Activated CD4-positive, alpha-beta T cell treated with anti-CD3 and anti-CD28 coated beads, Interleukin-2, amount 50 U/mL, for 1 hour (primary cell): ENCODE data around the gene CHRD.
"Not testable (repeated sequence)": the region's sequence is repeated elsewhere in the genome, so short reads cannot be mapped to it uniquely, and the experiment has no call there.

Source experiments
- DNase-seq: peaks from one replicate; pipeline ENCODE4 v3.0.0-alpha.2; 2020

The CHRD gene

DNA sequence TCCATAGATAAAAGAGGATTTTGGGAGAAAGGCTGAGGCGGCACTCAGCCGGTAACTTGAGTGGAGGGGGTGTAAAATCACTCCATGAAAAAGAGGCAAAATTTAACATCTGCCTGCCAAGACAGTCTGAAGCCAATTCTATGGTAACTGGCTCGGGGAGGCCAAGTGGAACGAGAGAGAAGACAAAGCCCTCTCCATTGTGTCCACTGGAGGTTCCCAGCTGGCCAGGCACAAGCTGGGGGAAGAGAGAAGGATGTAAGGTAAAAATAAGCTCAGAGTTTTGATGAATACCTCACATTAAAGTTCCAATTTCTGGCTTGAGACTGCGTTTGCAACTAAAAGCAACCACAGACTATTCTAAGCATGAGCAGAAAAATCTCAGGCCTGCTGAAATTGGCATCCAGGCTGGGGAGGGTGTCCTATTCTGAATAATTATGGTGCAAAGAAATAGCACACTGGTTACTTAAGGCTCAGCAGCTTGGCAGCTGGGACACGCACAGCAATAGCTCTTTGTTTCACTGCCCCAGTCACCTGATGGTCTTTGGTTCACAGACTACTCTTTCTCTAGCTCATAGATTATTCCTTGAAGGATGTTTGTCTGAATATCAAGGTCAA lies 48.8 kb downstream of the CHRD start:
- no peak for DNase-seq

DNA sequence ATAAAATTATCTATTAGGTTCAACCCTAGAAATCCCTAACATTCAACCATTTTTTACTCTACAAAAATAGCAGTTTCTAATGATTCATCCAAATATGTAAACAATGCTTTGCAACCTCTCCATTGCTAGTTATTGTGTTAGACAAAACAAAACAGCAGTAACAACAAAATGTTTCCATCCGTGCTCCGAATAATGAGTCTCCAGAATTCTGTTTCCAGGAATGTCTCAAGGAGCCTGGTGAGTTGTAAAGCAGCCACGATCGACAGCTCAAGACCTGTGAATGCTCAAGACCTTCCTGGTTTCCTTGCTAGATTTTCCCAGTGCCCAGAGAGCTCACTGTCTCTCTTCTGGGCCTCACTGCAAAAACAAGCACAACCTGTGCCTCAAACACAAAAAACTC lies 49.9 kb downstream of the CHRD start:
- no peak for DNase-seq

DNA sequence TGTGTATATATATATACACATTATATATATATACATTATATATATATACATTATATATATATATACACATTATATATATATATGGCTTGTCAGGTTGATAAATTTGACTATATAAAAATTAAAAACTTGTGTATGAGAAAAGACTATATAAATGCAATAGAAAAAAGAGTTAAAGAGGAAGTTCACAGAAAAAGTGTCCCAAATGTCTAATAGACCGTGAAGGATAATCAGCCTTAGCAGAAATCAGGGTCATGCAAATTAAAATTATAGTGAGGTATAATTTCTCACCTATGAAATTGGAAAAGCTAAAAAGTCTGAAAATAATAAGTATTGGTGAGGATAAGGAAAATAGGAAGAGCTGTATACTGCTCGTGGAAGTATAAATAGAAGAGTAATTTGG lies 51.1 kb downstream of the CHRD start:
- DNase-seq: no peak

DNA sequence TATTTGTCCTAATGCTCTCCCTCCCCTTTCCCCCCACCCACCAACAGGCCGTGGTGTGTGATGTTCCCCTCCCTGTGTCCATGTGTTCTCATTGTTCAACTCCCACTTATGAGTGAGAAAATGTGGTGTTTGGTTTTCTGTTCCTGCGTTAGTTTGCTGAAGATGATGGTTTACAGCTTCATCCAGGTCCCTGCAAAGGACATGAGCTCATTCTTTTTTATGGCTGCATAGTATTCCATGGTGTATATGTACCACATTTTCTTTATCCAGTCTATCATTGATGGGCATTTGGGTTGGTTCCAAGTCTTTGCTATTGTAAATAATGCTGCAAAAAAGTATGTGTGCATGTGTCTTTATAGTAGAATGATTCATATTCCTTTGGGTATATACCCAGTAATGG lies 53.3 kb downstream of the CHRD start:
- DNase-seq: not testable (repeated sequence)

DNA sequence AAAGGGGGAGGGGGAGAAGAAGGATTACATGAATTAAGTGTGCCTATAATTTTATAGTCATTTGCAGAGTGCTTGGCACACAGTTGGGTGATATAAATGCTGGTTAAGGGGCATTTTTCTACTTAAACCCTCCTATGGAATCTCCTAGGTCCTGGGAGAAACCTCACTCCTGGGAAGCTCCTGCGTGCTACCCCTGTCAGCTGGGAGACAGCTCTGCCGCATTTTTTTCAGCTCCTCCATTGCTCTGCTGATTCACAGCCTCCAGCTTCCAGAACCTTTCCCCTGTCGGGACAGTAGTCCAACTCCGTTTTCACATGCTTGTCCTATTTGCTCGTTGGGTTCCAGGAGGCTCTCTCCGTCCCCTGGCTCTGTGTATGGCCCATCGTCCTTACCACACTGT lies 59.2 kb downstream of the CHRD start:
- DNase-seq: no peak
